ENCODE results near the gene MAPK8IP3.
A peak's percentile ranks its signal among the peaks of the same experiment; 100 is the strongest.

The MAPK8IP3 gene

DNA sequence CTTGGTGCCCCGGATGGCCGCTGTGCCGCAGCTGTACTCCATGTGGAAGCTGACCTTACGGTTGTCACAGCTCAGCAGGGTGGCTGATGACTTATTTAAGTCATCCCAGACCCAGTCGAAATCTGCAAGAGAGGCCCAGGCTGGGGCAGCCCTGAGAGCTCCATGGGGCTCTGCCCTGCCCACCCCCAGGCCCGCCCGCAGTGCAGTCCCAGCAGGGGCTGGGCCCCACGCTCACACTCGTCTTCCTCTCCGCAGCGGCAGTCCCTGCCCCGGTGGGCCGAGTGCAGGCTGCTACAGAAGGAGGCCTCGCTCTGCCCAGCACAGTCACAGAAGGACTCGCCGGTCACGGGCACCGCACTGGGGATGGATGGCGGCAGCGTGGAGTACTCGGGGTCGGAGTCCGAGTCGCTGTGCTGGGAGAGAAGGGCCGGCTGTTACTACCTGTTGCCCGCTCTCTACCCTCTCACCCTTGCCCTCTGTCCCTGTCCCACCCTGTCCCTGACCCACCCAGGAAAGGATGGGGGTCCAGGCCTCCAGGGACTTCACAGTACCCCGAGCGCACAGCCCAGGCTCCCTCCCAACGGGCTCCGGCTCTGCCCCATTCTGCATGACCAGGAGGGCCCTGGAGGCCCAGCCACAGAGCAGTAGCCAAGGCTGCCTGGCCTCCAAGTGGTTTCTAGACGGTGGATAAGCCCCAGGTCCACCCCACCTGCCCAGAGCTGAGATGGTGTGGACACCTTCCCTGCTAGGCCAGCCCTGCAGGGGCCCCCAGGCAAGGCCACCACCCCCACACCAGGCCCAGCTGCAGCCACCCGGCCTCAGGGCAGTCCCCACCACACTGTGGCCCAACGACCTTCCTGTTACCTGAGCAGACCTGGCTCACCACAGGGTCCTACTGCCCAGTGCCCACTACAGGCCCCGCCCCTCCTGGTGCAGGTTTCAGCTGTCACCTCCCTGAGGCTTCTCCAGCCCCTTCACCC lies 72.5 kb downstream of the MAPK8IP3 start:
- H3K18ac ChIP-seq (ENCODE audit: low read length) = no peak overlapping the region
- H3K9me3 ChIP-seq (ENCODE audit: insufficient read depth, low read depth, low read length) = no peaks in the 10 kb centered on the region
- no peak overlapping the region for H3K4me2 ChIP-seq (ENCODE audit: low read length)
- no peak overlapping the region for H4K91ac ChIP-seq (ENCODE audit: low read depth, low read length)
- WGBS (ENCODE audit: extremely low coverage, insufficient coverage, insufficient read length) = no CpG with 5 or more reads among the region's 34 CpGs
- H3K4ac ChIP-seq (ENCODE audit: low read depth, low read length) = no peak overlapping the region
- H2BK120ac ChIP-seq (ENCODE audit: insufficient read depth, low read length, poor library complexity) = no peak overlapping the region
- no peak overlapping the region for H3K23ac ChIP-seq (ENCODE audit: low read length)
- no peak overlapping the region for H2AK5ac ChIP-seq (ENCODE audit: low read length)
- no peak overlapping the region for H4K8ac ChIP-seq (ENCODE audit: low read depth, low read length)
- H3K27me3 ChIP-seq (ENCODE audit: insufficient read depth, low read length) = no peaks in the 10 kb centered on the region
- H2BK5ac ChIP-seq (ENCODE audit: low read depth, low read length, poor library complexity) = no peak overlapping the region
- H3K14ac ChIP-seq (ENCODE audit: low read length) = no peak overlapping the region
- peaks cover 2% of the 10 kb centered on the region for H3K79me1 ChIP-seq (ENCODE audit: low read length)
- H3K27ac ChIP-seq (ENCODE audit: low read depth, low read length) = no peak overlapping the region
- H3K9ac ChIP-seq (ENCODE audit: low read length) = no peak overlapping the region
- no peak overlapping the region for H2BK12ac ChIP-seq (ENCODE audit: low read length)
- peaks cover 7% of the 10 kb centered on the region for H3K79me2 ChIP-seq (ENCODE audit: control insufficient read depth, insufficient read depth, low read length, poor library complexity)
- H3K4me3 ChIP-seq (ENCODE audit: low read depth, low read length) = no peak overlapping the region
- no peak overlapping the region for H4K12ac ChIP-seq (ENCODE audit: low read depth, low read length)
- peaks cover 15 to 23% of the 10 kb centered on the region in 2 experiments for H3K4me1 ChIP-seq (ENCODE audit: control insufficient read depth in 1 of 2, insufficient read depth in 2 of 2, low read length in 2 of 2)
- H3K36me3 ChIP-seq (ENCODE audit: control insufficient read depth in 1 of 2, insufficient read depth in 2 of 2, low read length in 2 of 2) = peaks cover 50 to 56% of the 10 kb centered on the region in 2 experiments
- H2AFZ ChIP-seq (ENCODE audit: insufficient read depth, low read length, poor library complexity) = no peak overlapping the region
- DNase-seq = no peak

DNA sequence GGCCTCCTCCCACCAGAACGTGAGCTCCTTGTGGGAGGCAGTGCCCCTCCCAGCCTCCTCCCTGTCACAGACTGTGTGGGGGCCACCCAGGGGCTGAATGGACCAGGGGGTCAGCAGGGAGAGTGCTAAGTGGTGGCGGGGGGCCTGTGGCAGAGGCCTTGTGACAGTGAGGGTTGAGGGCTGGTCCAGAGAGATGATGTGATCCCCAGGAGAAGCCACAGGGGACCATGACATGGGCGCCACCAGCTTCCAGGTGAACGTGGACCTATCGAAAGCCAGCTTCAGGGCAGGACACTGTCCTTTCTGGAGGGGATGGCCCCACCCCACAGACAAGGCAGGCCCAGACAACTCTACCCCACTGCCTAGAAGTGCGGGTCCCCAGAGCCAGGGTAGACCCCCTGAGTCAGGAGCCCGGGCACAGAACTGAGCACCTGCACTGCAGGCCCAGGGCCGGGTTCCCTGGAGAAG lies 73.3 kb downstream of the MAPK8IP3 start:
- Histone ChIP-seq H4K12ac (ENCODE audit: low read depth, low read length) (no peak overlapping the region), H3K36me3 (ENCODE audit: control insufficient read depth in 1 of 2, insufficient read depth in 2 of 2, low read length in 2 of 2) (peaks cover 50 to 56% of the 10 kb centered on the region in 2 experiments), H3K4ac (ENCODE audit: low read depth, low read length) (no peak overlapping the region), H3K18ac (ENCODE audit: low read length) (no peak overlapping the region), H2AFZ (ENCODE audit: insufficient read depth, low read length, poor library complexity) (no peak overlapping the region), H3K27me3 (ENCODE audit: insufficient read depth, low read length) (no peaks in the 10 kb centered on the region), H4K91ac (ENCODE audit: low read depth, low read length) (no peak overlapping the region), H3K23ac (ENCODE audit: low read length) (no peak overlapping the region), H3K4me3 (ENCODE audit: low read depth, low read length) (no peak overlapping the region), H3K9me3 (ENCODE audit: insufficient read depth, low read depth, low read length) (no peaks in the 10 kb centered on the region), H3K4me2 (ENCODE audit: low read length) (no peak overlapping the region), H2AK5ac (ENCODE audit: low read length) (no peak overlapping the region), H3K9ac (ENCODE audit: low read length) (no peak overlapping the region), H3K79me2 (ENCODE audit: control insufficient read depth, insufficient read depth, low read length, poor library complexity) (peaks cover 4% of the 10 kb centered on the region), H2BK5ac (ENCODE audit: low read depth, low read length, poor library complexity) (no peak overlapping the region), H3K4me1 (ENCODE audit: control insufficient read depth in 1 of 2, insufficient read depth in 2 of 2, low read length in 2 of 2) (peaks cover 10 to 21% of the 10 kb centered on the region in 2 experiments), H3K79me1 (ENCODE audit: low read length) (no peaks in the 10 kb centered on the region), H4K8ac (ENCODE audit: low read depth, low read length) (no peak overlapping the region), H3K14ac (ENCODE audit: low read length) (no peak overlapping the region), H2BK120ac (ENCODE audit: insufficient read depth, low read length, poor library complexity) (no peak overlapping the region), H2BK12ac (ENCODE audit: low read length) (no peak overlapping the region), H3K27ac (ENCODE audit: low read depth, low read length) (peak overlapping the region; percentile 2)
- no CpG with 5 or more reads among the region's 8 CpGs for WGBS (ENCODE audit: extremely low coverage, insufficient coverage, insufficient read length)
- DNase-seq = no peak

DNA sequence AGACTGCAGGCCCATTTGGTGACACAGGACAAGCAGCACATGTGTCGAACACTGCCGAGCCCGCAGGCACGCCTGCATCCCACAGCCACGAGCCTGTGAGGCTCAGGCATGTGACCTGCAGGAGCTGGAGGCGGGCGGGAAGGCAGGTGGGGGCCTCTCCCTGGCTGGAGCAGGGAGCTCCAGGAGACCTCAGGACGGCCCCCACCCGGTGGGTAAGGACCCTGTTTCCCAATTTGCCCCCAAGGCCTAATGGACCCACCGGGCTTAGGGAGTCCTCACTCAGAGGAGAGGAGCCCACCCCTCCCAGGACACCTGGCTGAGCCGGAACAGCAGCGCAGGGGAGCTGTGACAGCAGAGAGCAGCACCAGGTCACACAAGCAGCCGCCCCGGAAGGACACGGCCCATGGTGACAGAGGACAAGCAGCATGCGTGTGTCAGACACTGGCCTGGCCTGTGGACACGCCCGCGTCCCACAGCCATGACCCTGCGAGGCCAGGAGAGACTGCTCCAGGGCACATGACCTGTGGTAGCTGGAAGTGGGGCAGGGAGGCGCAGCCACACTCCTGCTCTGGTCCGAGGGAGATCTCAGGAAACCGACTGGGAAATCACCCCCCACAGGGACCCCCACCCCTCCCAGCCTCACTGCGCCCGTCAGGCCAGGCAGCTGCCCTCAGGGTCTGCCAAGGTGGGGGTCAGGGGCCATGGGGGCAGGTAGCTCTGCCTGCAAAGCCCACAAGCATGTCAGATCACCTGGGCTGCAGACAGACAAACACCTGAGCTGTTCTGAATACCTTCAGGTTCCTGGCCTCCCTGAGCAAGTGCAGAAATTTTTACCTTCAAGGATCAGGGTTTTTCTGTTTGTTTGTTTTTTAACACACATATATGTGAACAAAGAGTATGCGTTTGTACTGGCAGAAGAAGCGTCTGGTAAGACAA lies 74.0 kb downstream of the MAPK8IP3 start:
- Histone ChIP-seq H3K9ac (ENCODE audit: low read length) (no peak overlapping the region), H4K12ac (ENCODE audit: low read depth, low read length) (no peak overlapping the region), H3K4ac (ENCODE audit: low read depth, low read length) (no peak overlapping the region), H3K79me1 (ENCODE audit: low read length) (no peaks in the 10 kb centered on the region), H4K91ac (ENCODE audit: low read depth, low read length) (no peak overlapping the region), H2AFZ (ENCODE audit: insufficient read depth, low read length, poor library complexity) (no peak overlapping the region), H3K27me3 (ENCODE audit: insufficient read depth, low read length) (no peaks in the 10 kb centered on the region), H3K18ac (ENCODE audit: low read length) (peak overlapping the region; percentile 14), H3K4me3 (ENCODE audit: low read depth, low read length) (no peak overlapping the region), H3K14ac (ENCODE audit: low read length) (no peak overlapping the region), H3K4me2 (ENCODE audit: low read length) (no peak overlapping the region), H4K8ac (ENCODE audit: low read depth, low read length) (no peak overlapping the region), H2AK5ac (ENCODE audit: low read length) (no peak overlapping the region), H3K79me2 (ENCODE audit: control insufficient read depth, insufficient read depth, low read length, poor library complexity) (peaks cover 4% of the 10 kb centered on the region), H3K23ac (ENCODE audit: low read length) (no peak overlapping the region), H3K4me1 (ENCODE audit: control insufficient read depth in 1 of 2, insufficient read depth in 2 of 2, low read length in 2 of 2) (peaks cover 8 to 21% of the 10 kb centered on the region in 2 experiments), H3K36me3 (ENCODE audit: control insufficient read depth in 1 of 2, insufficient read depth in 2 of 2, low read length in 2 of 2) (peaks cover 48 to 57% of the 10 kb centered on the region in 2 experiments), H2BK5ac (ENCODE audit: low read depth, low read length, poor library complexity) (no peak overlapping the region), H3K27ac (ENCODE audit: low read depth, low read length) (no peak overlapping the region), H3K9me3 (ENCODE audit: insufficient read depth, low read depth, low read length) (no peaks in the 10 kb centered on the region), H2BK12ac (ENCODE audit: low read length) (no peak overlapping the region), H2BK120ac (ENCODE audit: insufficient read depth, low read length, poor library complexity) (no peak overlapping the region)
- DNase-seq = peak; percentile 90
- WGBS (ENCODE audit: extremely low coverage, insufficient coverage, insufficient read length) = no CpG with 5 or more reads among the region's 27 CpGs

DNA sequence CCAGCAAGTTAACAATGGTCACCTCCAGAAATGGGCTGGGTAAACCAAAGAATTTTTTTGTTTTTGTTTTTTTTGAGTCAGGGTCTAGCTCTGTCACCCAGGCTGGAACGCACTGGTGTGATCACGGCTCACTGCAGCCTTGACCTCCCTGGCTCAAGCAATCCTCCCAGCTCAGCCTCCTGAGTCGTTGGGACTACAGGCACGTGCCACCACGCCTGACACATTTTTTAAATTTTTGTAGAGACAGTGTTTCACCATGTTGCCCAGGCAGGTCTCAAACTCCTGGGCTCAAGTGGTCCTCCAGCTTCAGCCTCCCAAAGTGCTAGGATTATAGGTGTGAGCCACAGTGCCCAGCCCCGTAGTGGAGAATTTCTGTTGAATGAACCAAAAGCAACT lies 74.7 kb downstream of the MAPK8IP3 start:
- H3K14ac ChIP-seq (ENCODE audit: low read length) = no peak overlapping the region
- no peak overlapping the region for H3K23ac ChIP-seq (ENCODE audit: low read length)
- H3K4me3 ChIP-seq (ENCODE audit: low read depth, low read length) = no peak overlapping the region
- no peak overlapping the region for H2BK5ac ChIP-seq (ENCODE audit: low read depth, low read length, poor library complexity)
- H3K9ac ChIP-seq (ENCODE audit: low read length) = no peak overlapping the region
- H3K36me3 ChIP-seq (ENCODE audit: control insufficient read depth in 1 of 2, insufficient read depth in 2 of 2, low read length in 2 of 2) = peaks cover 45 to 55% of the 10 kb centered on the region in 2 experiments
- H2BK12ac ChIP-seq (ENCODE audit: low read length) = no peak overlapping the region
- no peak overlapping the region for H3K4ac ChIP-seq (ENCODE audit: low read depth, low read length)
- H3K27ac ChIP-seq (ENCODE audit: low read depth, low read length) = no peak overlapping the region
- H3K79me2 ChIP-seq (ENCODE audit: control insufficient read depth, insufficient read depth, low read length, poor library complexity) = peaks cover 4% of the 10 kb centered on the region
- no peaks in the 10 kb centered on the region for H3K27me3 ChIP-seq (ENCODE audit: insufficient read depth, low read length)
- WGBS (ENCODE audit: extremely low coverage, insufficient coverage, insufficient read length) = no CpG with 5 or more reads among the region's 6 CpGs
- H3K79me1 ChIP-seq (ENCODE audit: low read length) = no peaks in the 10 kb centered on the region
- no peak overlapping the region for H2AFZ ChIP-seq (ENCODE audit: insufficient read depth, low read length, poor library complexity)
- H3K9me3 ChIP-seq (ENCODE audit: insufficient read depth, low read depth, low read length) = no peaks in the 10 kb centered on the region
- no peak overlapping the region for H4K91ac ChIP-seq (ENCODE audit: low read depth, low read length)
- H4K12ac ChIP-seq (ENCODE audit: low read depth, low read length) = no peak overlapping the region
- H3K4me2 ChIP-seq (ENCODE audit: low read length) = no peak overlapping the region
- no peak overlapping the region for H2AK5ac ChIP-seq (ENCODE audit: low read length)
- H3K18ac ChIP-seq (ENCODE audit: low read length) = no peak overlapping the region
- H2BK120ac ChIP-seq (ENCODE audit: insufficient read depth, low read length, poor library complexity) = no peak overlapping the region
- H3K4me1 ChIP-seq (ENCODE audit: control insufficient read depth in 1 of 2, insufficient read depth in 2 of 2, low read length in 2 of 2) = peaks cover 8 to 21% of the 10 kb centered on the region in 2 experiments
- no peak overlapping the region for H4K8ac ChIP-seq (ENCODE audit: low read depth, low read length)
- peak in 1 of 2 donors; percentile 52 for DNase-seq

All from trophoblast cell (in vitro differentiated cells and primary cell).